ENCODE results near the gene ASCL4. TPM values are rescaled to one million over a fixed set of nuclear protein-coding genes. Genes with fewer than 3 reads are reported as not detected.
"Not testable (repeated sequence)": the region's sequence is repeated elsewhere in the genome, so short reads cannot be mapped to it uniquely, and the experiment has no call there.

ASCL4 gene, protein sequence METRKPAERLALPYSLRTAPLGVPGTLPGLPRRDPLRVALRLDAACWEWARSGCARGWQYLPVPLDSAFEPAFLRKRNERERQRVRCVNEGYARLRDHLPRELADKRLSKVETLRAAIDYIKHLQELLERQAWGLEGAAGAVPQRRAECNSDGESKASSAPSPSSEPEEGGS
- under 1 TPM in 2 of 4 donors, not detected in 2; 0.21 to 0.42 TPM for total RNA-seq

DNA sequence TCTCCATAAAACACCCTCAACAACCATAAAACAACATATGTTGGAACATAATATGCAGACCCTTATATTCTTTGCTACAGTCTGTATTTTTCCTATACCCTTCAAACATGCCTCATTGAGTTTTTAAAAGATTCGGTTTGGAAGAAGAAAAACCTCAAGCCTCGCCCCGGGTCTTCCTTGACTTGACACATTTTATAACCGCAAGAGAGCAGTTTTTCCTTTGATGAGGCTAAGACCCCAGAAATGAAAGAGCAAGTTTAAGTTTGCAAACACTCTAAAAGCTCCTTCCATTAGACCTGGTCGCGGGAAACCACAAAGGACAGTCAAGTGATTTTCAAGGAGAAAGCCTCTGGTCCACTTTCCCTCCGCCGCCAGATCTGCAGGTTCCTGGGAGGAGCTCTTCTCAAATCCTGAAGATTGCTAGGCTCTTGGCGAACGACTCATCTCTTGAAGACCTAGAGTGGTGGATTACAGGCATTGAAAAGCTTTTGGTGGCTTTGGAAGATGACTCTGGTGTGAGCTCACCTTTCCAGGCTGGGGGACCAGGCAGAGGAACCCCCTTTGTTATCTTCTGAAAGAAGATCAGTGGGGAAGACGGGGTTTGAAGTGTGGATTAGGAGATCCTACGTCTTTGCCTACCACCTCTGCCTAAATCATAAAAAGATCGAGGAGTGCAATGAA, at the start of gene ASCL4:
Gene ASCL4 (plus strand): TSS at position 356 of the 681 bp plus-strand sequence. CDS start 515 bp downstream, outside the sequence.
- DNase-seq (ENCODE audit: low spot score in 2 of 2), result no peak
- Histone ChIP-seq H3K4me3 (peak within 1 kb of the TSS; percentile 43), H3K9me3 (no peaks in the 10 kb centered on the region), H3K27me3 (peaks cover 57% of the 10 kb centered on the region), H3K36me3 (no peaks in the 10 kb centered on the region), H3K4me1 (peaks cover 23% of the 10 kb centered on the region), H3K27ac (no peak within 1 kb of the TSS)
- 35% methylated on average over 13 of the region's 13 CpGs for WGBS
- no peak for TF ChIP-seq EP300 (IDR thresholded peaks at IDR 0.05)
- no peak for TF ChIP-seq POLR2A (IDR thresholded peaks at IDR 0.05)
- TF ChIP-seq, protein P1, sequence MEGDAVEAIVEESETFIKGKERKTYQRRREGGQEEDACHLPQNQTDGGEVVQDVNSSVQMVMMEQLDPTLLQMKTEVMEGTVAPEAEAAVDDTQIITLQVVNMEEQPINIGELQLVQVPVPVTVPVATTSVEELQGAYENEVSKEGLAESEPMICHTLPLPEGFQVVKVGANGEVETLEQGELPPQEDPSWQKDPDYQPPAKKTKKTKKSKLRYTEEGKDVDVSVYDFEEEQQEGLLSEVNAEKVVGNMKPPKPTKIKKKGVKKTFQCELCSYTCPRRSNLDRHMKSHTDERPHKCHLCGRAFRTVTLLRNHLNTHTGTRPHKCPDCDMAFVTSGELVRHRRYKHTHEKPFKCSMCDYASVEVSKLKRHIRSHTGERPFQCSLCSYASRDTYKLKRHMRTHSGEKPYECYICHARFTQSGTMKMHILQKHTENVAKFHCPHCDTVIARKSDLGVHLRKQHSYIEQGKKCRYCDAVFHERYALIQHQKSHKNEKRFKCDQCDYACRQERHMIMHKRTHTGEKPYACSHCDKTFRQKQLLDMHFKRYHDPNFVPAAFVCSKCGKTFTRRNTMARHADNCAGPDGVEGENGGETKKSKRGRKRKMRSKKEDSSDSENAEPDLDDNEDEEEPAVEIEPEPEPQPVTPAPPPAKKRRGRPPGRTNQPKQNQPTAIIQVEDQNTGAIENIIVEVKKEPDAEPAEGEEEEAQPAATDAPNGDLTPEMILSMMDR (IDR thresholded peaks at IDR 0.05), result no peak
- TF ChIP-seq POLR2AphosphoS5 (IDR thresholded peaks at IDR 0.05), result no peak

DNA sequence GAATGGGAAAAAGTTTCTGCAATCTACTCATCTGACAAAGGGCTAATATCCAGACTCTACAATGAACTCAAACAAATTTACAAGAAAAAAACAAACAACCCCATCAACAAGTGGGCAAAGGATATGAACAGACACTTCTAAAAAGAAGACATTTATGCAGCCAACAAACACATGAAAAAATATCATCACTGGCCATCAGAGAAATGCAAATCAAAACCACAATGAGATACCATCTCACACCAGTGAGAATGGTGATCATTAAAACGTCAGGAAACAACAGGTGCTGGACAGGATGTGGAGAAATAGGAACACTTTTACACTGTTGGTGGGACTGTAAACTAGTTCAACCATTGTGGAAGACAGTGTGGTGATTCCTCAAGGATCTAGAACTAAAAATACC, 47.2 kb upstream of the ASCL4 start:
- 48% methylated on average over 1 of the region's 1 CpG for WGBS
- not testable (repeated sequence) for H3K27ac ChIP-seq; DNase-seq (ENCODE audit: low spot score in 2 of 2)

DNA sequence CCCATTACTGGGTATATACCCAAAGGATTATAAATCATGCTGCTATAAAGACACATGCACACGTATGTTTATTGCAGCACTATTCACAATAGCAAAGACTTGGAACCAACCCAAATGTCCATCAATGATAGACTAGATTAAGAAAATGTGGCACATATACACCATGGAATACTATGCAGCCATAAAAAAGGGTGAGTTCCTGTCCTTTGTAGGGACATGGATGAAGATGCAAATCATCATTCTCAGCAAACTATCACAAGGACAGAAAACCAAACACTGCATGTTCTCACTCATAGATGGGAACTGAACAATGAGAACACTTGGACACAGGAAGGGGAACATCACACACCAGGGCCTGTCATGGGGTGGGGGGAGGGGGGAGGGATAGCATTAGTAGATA, 46.8 kb upstream of the ASCL4 start:
- DNase-seq (ENCODE audit: low spot score in 2 of 2); H3K27me3 ChIP-seq; H3K4me3 ChIP-seq; H3K27ac ChIP-seq; H3K4me1 ChIP-seq; H3K9me3 ChIP-seq; H3K36me3 ChIP-seq: not testable (repeated sequence)
- WGBS, result no CpG with 5 or more reads among the region's 1 CpG

More for the DNA sequence above, 47.2 kb upstream of the ASCL4 start:
- H3K4me3 ChIP-seq, H3K27me3 ChIP-seq, H3K4me1 ChIP-seq, H3K36me3 ChIP-seq, H3K9me3 ChIP-seq: not testable (repeated sequence)

DNA sequence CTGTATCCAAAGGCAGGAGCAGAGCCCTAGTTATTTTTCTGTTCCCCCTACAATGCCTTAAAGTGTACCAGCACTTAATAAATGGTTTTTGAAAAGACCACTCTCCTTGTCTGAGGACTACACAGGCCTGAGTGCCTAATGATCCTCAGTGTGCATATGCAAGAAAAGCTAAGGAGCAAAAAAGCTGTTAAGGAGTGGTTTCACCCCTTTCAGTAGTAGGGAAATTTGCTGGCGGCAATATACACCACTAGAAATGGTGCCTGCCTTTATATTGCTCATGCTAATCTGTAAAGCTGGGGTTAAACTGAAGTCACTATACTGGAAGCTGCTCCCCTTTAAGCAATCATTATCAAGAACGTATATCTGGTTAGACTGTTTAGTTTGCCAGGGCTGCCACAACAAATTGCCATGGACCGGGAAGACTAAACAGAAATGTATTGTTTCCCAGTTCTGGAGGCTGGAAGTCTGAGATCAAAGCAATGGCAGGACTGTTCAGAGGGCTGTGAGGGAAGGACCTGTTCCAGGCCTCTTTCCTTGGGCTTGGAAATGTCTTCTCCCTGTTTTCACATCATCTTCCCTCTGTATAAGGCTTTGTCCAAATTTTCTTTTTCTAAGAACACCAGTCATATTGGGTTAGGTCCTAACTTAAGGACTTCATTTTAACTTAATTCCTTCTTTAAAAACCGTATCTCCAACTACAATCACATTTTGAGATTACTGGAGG, 43.7 kb upstream of the ASCL4 start:
- Histone ChIP-seq H3K9me3 (no peaks in the 10 kb centered on the region), H3K36me3 (peaks cover 35% of the 10 kb centered on the region), H3K4me3 (no peak overlapping the region), H3K4me1 (no peaks in the 10 kb centered on the region), H3K27ac (no peak overlapping the region), H3K27me3 (no peaks in the 10 kb centered on the region)
- 71% methylated on average over 4 of the region's 4 CpGs for WGBS
- no peak for DNase-seq (ENCODE audit: low spot score in 2 of 2)
- TF ChIP-seq, protein P1 (IDR thresholded peaks at IDR 0.05), result no peak
- TF ChIP-seq POLR2A (IDR thresholded peaks at IDR 0.05), result no peak
- TF ChIP-seq POLR2AphosphoS5 (IDR thresholded peaks at IDR 0.05), result no peak

DNA sequence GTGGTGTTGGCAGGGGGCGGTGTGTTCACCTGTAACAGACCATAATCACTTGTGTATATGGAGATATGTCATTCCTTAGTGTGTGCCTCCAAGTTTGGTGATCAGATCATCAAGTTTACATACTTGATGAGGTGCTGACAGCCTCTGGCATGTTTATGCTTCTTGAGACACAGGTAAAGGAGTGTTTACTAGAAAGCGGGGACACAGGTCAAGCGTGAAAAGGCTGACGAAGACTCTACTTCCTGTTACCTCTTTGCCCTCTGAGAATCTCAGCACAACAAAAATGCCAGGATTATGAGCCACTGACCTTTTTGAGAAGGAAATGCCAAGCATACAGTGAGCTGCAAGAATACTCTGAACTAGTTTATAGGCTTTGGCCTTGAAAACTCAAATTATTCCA, 43.1 kb upstream of the ASCL4 start:
- Histone ChIP-seq H3K27me3 (no peaks in the 10 kb centered on the region), H3K36me3 (peaks cover 41% of the 10 kb centered on the region), H3K27ac (no peak overlapping the region), H3K4me1 (no peaks in the 10 kb centered on the region), H3K9me3 (no peaks in the 10 kb centered on the region), H3K4me3 (no peak overlapping the region)
- DNase-seq (ENCODE audit: low spot score in 2 of 2), result no peak
- WGBS, result 83% methylated on average over 4 of the region's 4 CpGs
- TF ChIP-seq EP300 (IDR thresholded peaks at IDR 0.05) (no peak), POLR2AphosphoS5 (IDR thresholded peaks at IDR 0.05) (no peak), POLR2A (IDR thresholded peaks at IDR 0.05) (no peak)
- TF ChIP-seq, protein P1 (IDR thresholded peaks at IDR 0.05), result no peak

DNA sequence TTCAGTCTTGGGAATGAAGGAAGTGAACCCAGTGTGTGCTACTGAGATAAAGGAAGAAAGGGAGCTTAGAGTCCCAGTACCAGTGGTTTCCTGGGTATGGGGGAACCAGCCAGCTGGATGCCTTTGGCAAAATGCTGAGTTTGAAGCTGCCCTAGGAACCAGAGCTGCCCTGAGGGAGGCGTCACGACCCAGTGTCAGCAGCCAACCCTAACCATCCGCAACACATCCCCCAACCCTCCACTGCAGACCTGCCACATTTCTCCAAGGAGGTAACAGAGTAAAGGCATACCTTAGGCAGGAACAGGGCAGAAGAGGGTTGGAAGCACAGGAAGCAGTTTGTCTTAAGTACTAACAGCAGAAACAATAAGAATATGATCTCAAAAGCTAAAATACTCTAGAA, 42.1 kb upstream of the ASCL4 start:
- WGBS, result 83% methylated on average over 3 of the region's 3 CpGs
- no peaks in the 10 kb centered on the region for H3K27me3 ChIP-seq
- H3K9me3 ChIP-seq, result no peaks in the 10 kb centered on the region
- H3K4me3 ChIP-seq, result no peak overlapping the region
- TF ChIP-seq POLR2A (IDR thresholded peaks at IDR 0.05) (no peak), EP300 (IDR thresholded peaks at IDR 0.05) (no peak), POLR2AphosphoS5 (IDR thresholded peaks at IDR 0.05) (no peak)
- TF ChIP-seq, protein P1 (IDR thresholded peaks at IDR 0.05), result no peak
- H3K4me1 ChIP-seq, result no peaks in the 10 kb centered on the region
- DNase-seq (ENCODE audit: low spot score in 2 of 2), result no peak
- no peak overlapping the region for H3K27ac ChIP-seq
- H3K36me3 ChIP-seq, result peaks cover 51% of the 10 kb centered on the region
